Parathyroid adenoma (tissue), 2 donors: ENCODE measurements around the gene CSRNP3.

Experiments used
- H2AFZ ChIP-seq: fragments of 300-600 bp; sonication (generic); one replicate; pipeline ENCODE4 v1.7.0; 2017; ENCODE audit warnings: antibody characterized with exemption, mild to moderate bottlenecking
- H3K27ac ChIP-seq: fragments of 300-600 bp; sonication (generic); one replicate; pipeline ENCODE4 v1.7.0; 2017
- H3K27me3 ChIP-seq: fragments of 300-600 bp; sonication (generic); one replicate; pipeline ENCODE4 v1.7.0; 2017; ENCODE audit warnings: low read length; ENCODE audit not compliant: control insufficient read depth, insufficient read depth
- H3K36me3 ChIP-seq: fragments of 300-600 bp; sonication (generic); one replicate; pipeline ENCODE4 v1.7.0; 2017; ENCODE audit warnings: low read length; ENCODE audit not compliant: control insufficient read depth, insufficient read depth
- H3K4me1 ChIP-seq: fragments of 300-600 bp; sonication (generic); one replicate; pipeline ENCODE4 v1.7.0; 2017; ENCODE audit warnings: control low read depth
- H3K4me2 ChIP-seq: fragments of 300-600 bp; sonication (generic); one replicate; pipeline ENCODE4 v1.7.0; 2017; ENCODE audit warnings: low read length
- H3K4me3 ChIP-seq: fragments of 300-600 bp; sonication (generic); one replicate; pipeline ENCODE4 v1.7.0; 2017; ENCODE audit warnings: low read depth, low read length
- H3K79me2 ChIP-seq: fragments of 300-600 bp; sonication (generic); one replicate; pipeline ENCODE4 v1.7.0; 2017; ENCODE audit warnings: control low read depth
- H3K9ac ChIP-seq: fragments of 300-600 bp; sonication (generic); one replicate; pipeline ENCODE4 v1.7.0; 2017; ENCODE audit warnings: mild to moderate bottlenecking
- H3K9me3 ChIP-seq: fragments of 300-600 bp; sonication (generic); one replicate; pipeline ENCODE4 v1.7.0; 2017; ENCODE audit warnings: low read length; ENCODE audit not compliant: control insufficient read depth
- TF ChIP-seq, protein P1 (sequence below): fragments of 300-600 bp; sonication (generic); IDR thresholded peaks from one replicate; pipeline ENCODE4 v1.7.0; 2017; ENCODE audit warnings: antibody characterized with exemption, mild to moderate bottlenecking
- donor health status: primary hyperparathyroidism.

CSRNP3 gene

DNA sequence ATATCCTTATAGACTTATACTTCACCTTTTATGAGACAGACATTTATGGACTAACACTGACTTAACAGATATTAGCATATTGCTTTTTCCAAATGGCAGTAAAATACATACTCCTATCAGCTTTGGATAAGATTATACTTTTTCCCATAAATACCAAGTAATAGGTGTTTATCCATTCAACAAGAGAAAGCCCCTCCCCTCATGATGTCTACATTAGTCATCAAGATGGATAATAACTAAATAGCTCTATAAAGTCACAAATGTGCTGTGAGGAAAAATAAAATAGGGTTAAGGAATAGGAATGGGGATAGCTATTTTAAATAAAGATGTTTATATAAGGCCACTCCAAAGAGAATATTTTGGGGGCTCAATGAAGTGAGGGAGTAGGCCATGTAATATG, 39.4 kb downstream of the CSRNP3 start:
- H3K9ac ChIP-seq = no peak overlapping the region
- H3K9me3 ChIP-seq = no peaks in the 10 kb centered on the region
- no peaks in the 10 kb centered on the region for H3K27me3 ChIP-seq
- no peaks in the 10 kb centered on the region for H3K36me3 ChIP-seq
- H3K4me2 ChIP-seq = no peak overlapping the region
- H3K79me2 ChIP-seq = no peaks in the 10 kb centered on the region
- H2AFZ ChIP-seq = no peak overlapping the region
- no peaks in the 10 kb centered on the region for H3K4me1 ChIP-seq
- TF ChIP-seq, protein P1, sequence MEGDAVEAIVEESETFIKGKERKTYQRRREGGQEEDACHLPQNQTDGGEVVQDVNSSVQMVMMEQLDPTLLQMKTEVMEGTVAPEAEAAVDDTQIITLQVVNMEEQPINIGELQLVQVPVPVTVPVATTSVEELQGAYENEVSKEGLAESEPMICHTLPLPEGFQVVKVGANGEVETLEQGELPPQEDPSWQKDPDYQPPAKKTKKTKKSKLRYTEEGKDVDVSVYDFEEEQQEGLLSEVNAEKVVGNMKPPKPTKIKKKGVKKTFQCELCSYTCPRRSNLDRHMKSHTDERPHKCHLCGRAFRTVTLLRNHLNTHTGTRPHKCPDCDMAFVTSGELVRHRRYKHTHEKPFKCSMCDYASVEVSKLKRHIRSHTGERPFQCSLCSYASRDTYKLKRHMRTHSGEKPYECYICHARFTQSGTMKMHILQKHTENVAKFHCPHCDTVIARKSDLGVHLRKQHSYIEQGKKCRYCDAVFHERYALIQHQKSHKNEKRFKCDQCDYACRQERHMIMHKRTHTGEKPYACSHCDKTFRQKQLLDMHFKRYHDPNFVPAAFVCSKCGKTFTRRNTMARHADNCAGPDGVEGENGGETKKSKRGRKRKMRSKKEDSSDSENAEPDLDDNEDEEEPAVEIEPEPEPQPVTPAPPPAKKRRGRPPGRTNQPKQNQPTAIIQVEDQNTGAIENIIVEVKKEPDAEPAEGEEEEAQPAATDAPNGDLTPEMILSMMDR = no peak
- H3K4me3 ChIP-seq = no peak overlapping the region
- no peak overlapping the region for H3K27ac ChIP-seq

- Histone ChIP-seq H3K4me2 (no peak overlapping the region), H2AFZ (no peak overlapping the region), H3K36me3 (no peaks in the 10 kb centered on the region), H3K9me3 (no peaks in the 10 kb centered on the region), H3K27me3 (no peaks in the 10 kb centered on the region), H3K4me1 (no peaks in the 10 kb centered on the region), H3K4me3 (no peak overlapping the region), H3K79me2 (no peaks in the 10 kb centered on the region), H3K27ac (no peak overlapping the region), H3K9ac (no peak overlapping the region)
- TF ChIP-seq, protein P1 = no peak
These were observed 44.0 kb downstream of the CSRNP3 start for GRCh38 chr2:165513479-165513878.

DNA sequence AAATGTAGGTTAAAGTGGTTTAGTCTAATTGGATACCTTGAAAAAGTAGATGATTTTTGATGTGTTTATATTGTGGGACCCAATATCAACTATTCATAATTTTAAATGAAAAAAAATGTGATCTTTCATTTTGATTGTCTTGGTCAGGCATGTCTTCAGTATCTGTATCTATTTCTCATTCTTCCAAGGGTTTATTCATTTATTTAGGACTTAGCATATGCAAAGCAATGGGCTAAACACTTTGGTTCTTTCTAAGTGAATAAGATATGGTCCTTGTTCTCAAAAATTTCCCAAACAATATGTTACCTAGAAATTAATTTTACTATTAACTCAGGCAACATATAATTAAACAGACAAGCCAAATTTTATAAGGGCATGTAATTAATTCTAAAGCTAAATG, 49.1 kb downstream of the CSRNP3 start:
- Histone ChIP-seq H3K9ac (no peak overlapping the region), H3K79me2 (no peaks in the 10 kb centered on the region), H3K4me1 (no peaks in the 10 kb centered on the region), H3K9me3 (no peaks in the 10 kb centered on the region), H3K4me2 (no peak overlapping the region), H2AFZ (no peak overlapping the region), H3K27me3 (no peaks in the 10 kb centered on the region), H3K4me3 (no peak overlapping the region), H3K27ac (no peak overlapping the region), H3K36me3 (no peaks in the 10 kb centered on the region)
- TF ChIP-seq, protein P1 = no peak

DNA sequence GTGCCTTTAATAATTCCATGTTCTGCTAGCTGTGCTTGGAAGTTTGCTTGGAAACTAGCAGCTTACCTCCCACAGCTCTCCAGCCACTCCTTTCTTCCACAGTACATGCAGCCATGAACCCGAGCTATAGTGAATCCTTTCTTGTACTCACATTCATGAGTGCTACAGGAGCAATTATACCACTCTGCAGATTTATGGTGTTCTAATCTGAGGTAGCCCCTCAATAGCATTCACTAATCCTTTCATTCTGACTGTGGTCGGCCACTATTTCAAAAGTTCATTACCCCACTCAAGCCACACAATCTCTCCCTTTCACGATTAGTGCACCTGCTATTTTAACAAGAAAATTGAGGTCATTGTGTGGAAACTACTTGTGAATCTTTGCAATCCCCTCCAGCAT, 53.2 kb downstream of the CSRNP3 start:
- Histone ChIP-seq H3K36me3 (no peaks in the 10 kb centered on the region), H3K9me3 (no peaks in the 10 kb centered on the region), H3K4me2 (no peak overlapping the region), H3K27me3 (no peaks in the 10 kb centered on the region), H3K4me1 (no peaks in the 10 kb centered on the region), H3K4me3 (no peak overlapping the region), H3K27ac (no peak overlapping the region), H3K79me2 (no peaks in the 10 kb centered on the region), H3K9ac (no peak overlapping the region), H2AFZ (no peak overlapping the region)
- TF ChIP-seq, protein P1 = no peak

- Histone ChIP-seq H3K4me2 (no peak overlapping the region), H2AFZ (no peak overlapping the region), H3K4me1 (no peaks in the 10 kb centered on the region), H3K9me3 (no peaks in the 10 kb centered on the region), H3K9ac (no peak overlapping the region), H3K36me3 (no peaks in the 10 kb centered on the region), H3K27me3 (no peaks in the 10 kb centered on the region), H3K79me2 (no peaks in the 10 kb centered on the region), H3K4me3 (no peak overlapping the region), H3K27ac (no peak overlapping the region)
- TF ChIP-seq, protein P1 = no peak
These were observed 55.2 kb downstream of the CSRNP3 start for GRCh38 chr2:165524720-165525119.
